OCI-LY7 (cell line): Measurements from ENCODE around the gene ATG9B. TPM values are rescaled to one million over a fixed set of nuclear protein-coding genes. Genes with fewer than 3 reads are reported as not detected.

Experiments used
- BruUV-seq: library from RNA; stranded (reverse); fragments of 400-500 nt; replicated peaks from 2 replicates; lab custom pipeline; 2021; lab: Mats Ljungman, UMichigan
- CTCF ChIA-PET: fragments of 300-600 bp; sonication (Branson Sonifier 250); formaldehyde crosslinking; loops from one replicate; lab custom pipeline; 2022; ENCODE audit warnings: antibody characterized with exemption; ENCODE audit not compliant: unreplicated experiment; lab: Charles Lee
- POLR2A ChIA-PET: fragments of 300-600 bp; sonication (Branson Sonifier 250); formaldehyde crosslinking; loops from one replicate; lab custom pipeline; 2022; ENCODE audit warnings: antibody characterized with exemption; lab: Charles Lee
- DNase-seq: peaks from one replicate; pipeline ENCODE4 v3.0.0-alpha.2; 2015; ENCODE audit warnings: low spot score
- H2AFZ ChIP-seq: fragments of 200-600 bp; sonication (generic), shearing (Covaris generic); 2 replicates; pipeline ENCODE4 v1.6.1; 2014; ENCODE audit warnings: mild to moderate bottlenecking, antibody characterized with exemption, low read length, moderate library complexity
- H3K27ac ChIP-seq: fragments of 200-600 bp; sonication (generic); 2 replicates; pipeline ENCODE4 v1.5.1; 2014; ENCODE audit warnings: mixed run types, low read depth, mild to moderate bottlenecking, moderate library complexity, low read length, inconsistent platforms; ENCODE audit not compliant: poor library complexity, severe bottlenecking
- H3K36me3 ChIP-seq: fragments of 200-600 bp; sonication (generic); 2 replicates; pipeline ENCODE4 v1.6.1; 2014; ENCODE audit warnings: mild to moderate bottlenecking, antibody characterized with exemption, low read length, moderate library complexity, mixed read lengths; ENCODE audit not compliant: insufficient read depth
- H3K4me1 ChIP-seq: fragments of 200-600 bp; sonication (generic); 2 replicates; pipeline ENCODE4 v1.5.1; 2014; ENCODE audit warnings: mild to moderate bottlenecking, low read length; ENCODE audit not compliant: insufficient read depth, poor library complexity, severe bottlenecking
- H3K4me2 ChIP-seq: fragments of 200-600 bp; sonication (generic); 2 replicates; pipeline ENCODE4 v1.6.1; 2014; ENCODE audit warnings: mild to moderate bottlenecking, low read length
- H3K4me3 ChIP-seq: fragments of 200-600 bp; sonication (generic); 2 replicates; pipeline ENCODE4 v1.5.1; 2014; ENCODE audit warnings: mild to moderate bottlenecking, low read depth, low read length; ENCODE audit not compliant: poor library complexity, severe bottlenecking
- H3K79me2 ChIP-seq: fragments of 200-600 bp; sonication (generic); 2 replicates; pipeline ENCODE4 v1.6.1; 2016; ENCODE audit warnings: low read depth, mild to moderate bottlenecking, low read length, moderate library complexity, mixed read lengths; ENCODE audit not compliant: insufficient read depth
- H3K9me2 ChIP-seq: fragments of 200-600 bp; sonication (generic); 2 replicates; pipeline ENCODE4 v1.6.1; 2016; ENCODE audit warnings: mild to moderate bottlenecking, low read length, mixed read lengths; ENCODE audit not compliant: insufficient read depth
- H3K9me3 ChIP-seq: fragments of 200-600 bp; sonication (generic); 2 replicates; pipeline ENCODE4 v1.6.1; 2014; ENCODE audit warnings: mild to moderate bottlenecking, mixed run types, low read length, mixed read lengths
- H4K20me1 ChIP-seq: fragments of 200-600 bp; sonication (generic); 2 replicates; pipeline ENCODE4 v1.6.1; 2014; ENCODE audit warnings: mild to moderate bottlenecking, antibody characterized with exemption, low read length, moderate library complexity, mixed read lengths; ENCODE audit not compliant: insufficient read depth
- CTCF ChIP-seq: fragments of 200-600 bp; sonication (generic); conservative IDR thresholded peaks from 2 replicates; pipeline ENCODE4 v1.5.1; 2014; ENCODE audit warnings: mild to moderate bottlenecking, antibody characterized with exemption, low read length, moderate library complexity, mixed read lengths
- EZH2phosphoT487 ChIP-seq: fragments of 200-600 bp; sonication (generic); IDR thresholded peaks from 2 replicates; pipeline ENCODE4 v1.6.1; 2018; ENCODE audit warnings: low read depth, borderline replicate concordance, mild to moderate bottlenecking, mixed run types, antibody characterized with exemption, low read length, moderate library complexity, mixed read lengths
- intact Hi-C: fragments of 100-400 bp; cut with micrococcal nuclease; formaldehyde crosslinking; loops from one replicate; pipeline ENCODE4 v1.10.0; 2022; ENCODE audit not compliant: unreplicated experiment
- total RNA-seq, 2 experiments: library from RNA; depleted of rRNA in 1 of 2; stranded (reverse); fragments of >200 nt in 1 of 2; shearing (Covaris generic) in 1 of 2; gene quantifications; 2 replicates each; pipeline ENCODE4 v1.2.3, GENCODE V29; 2014 to 2022

ATG9B gene
- total RNA-seq, 2 experiments from 2014 or later, result 0.97 to 1.1 TPM

GRCh38 chr7:151066273-151066974 lies 42.1 kb upstream of the ATG9B start:
- Histone ChIP-seq H3K4me1 (peaks cover 4% of the 10 kb centered on the region), H3K9me2 (no peaks in the 10 kb centered on the region), H3K27ac (no peak overlapping the region), H3K36me3 (peaks cover 65% of the 10 kb centered on the region), H3K4me3 (no peak overlapping the region), H3K79me2 (no peaks in the 10 kb centered on the region), H3K9me3 (no peaks in the 10 kb centered on the region), H4K20me1 (no peaks in the 10 kb centered on the region), H3K4me2 (no peak overlapping the region), H2AFZ (no peak overlapping the region)
- no peak for DNase-seq
- CTCF ChIA-PET, result no interaction called here
- POLR2A ChIA-PET, result no interaction called here
- intact Hi-C loops, result no loop called here
- no TSS peak for BruUV-seq
- TF ChIP-seq CTCF (no peak), EZH2phosphoT487 (no peak)

GRCh38 chr7:151065516-151065915 lies 41.2 kb upstream of the ATG9B start:
- TF ChIP-seq CTCF, result no peak
- no peak for TF ChIP-seq EZH2phosphoT487
- no peak overlapping the region for H3K27ac ChIP-seq
- no peak overlapping the region for H2AFZ ChIP-seq
- no TSS peak for BruUV-seq
- H3K4me1 ChIP-seq, result peaks cover 13% of the 10 kb centered on the region
- H3K9me3 ChIP-seq, result no peaks in the 10 kb centered on the region
- H3K9me2 ChIP-seq, result no peaks in the 10 kb centered on the region
- H3K4me2 ChIP-seq, result no peak overlapping the region
- H3K36me3 ChIP-seq, result peaks cover 56% of the 10 kb centered on the region
- intact Hi-C loops, result no loop called here
- CTCF ChIA-PET, result no interaction called here
- H3K79me2 ChIP-seq, result peaks cover 7% of the 10 kb centered on the region; the same call in 1 of the 2 replicates
- DNase-seq, result no peak
- POLR2A ChIA-PET, result no interaction called here
- no peak overlapping the region for H3K4me3 ChIP-seq
- H4K20me1 ChIP-seq, result no peaks in the 10 kb centered on the region

- peaks cover 16% of the 10 kb centered on the region for H3K4me1 ChIP-seq
- no peaks in the 10 kb centered on the region for H3K9me3 ChIP-seq
- no peak overlapping the region for H3K27ac ChIP-seq
- POLR2A ChIA-PET, result no interaction called here
- CTCF ChIA-PET, result no interaction called here
- TF ChIP-seq EZH2phosphoT487, result no peak
- TF ChIP-seq CTCF, result no peak
- no peak overlapping the region for H3K4me2 ChIP-seq
- peaks cover 12% of the 10 kb centered on the region; the same call in 1 of the 2 replicates for H3K79me2 ChIP-seq
- no TSS peak for BruUV-seq
- DNase-seq, result no peak
- intact Hi-C loops, result no loop called here
- H3K9me2 ChIP-seq, result no peaks in the 10 kb centered on the region
- no peak overlapping the region for H3K4me3 ChIP-seq
- no peak overlapping the region for H2AFZ ChIP-seq
- no peaks in the 10 kb centered on the region for H4K20me1 ChIP-seq
- H3K36me3 ChIP-seq, result peaks cover 51% of the 10 kb centered on the region
These were observed 40.7 kb upstream of the ATG9B start for GRCh38 chr7:151064993-151065392.
